ENCODE results near the gene IRF6. TPM values are rescaled to one million over a fixed set of nuclear protein-coding genes. Genes with fewer than 3 reads are reported as not detected.

IRF6 gene
- polyA plus RNA-seq, 1 of the 3 experiments (the other 2 are of a cell fraction), result 0.94 TPM

GRCh38 chr1:209768354-209768774, 37.6 kb downstream of the IRF6 start:
- WGBS (ENCODE audit: low lambda C conversion rate), result 75% methylated on average over 6 of the region's 9 CpGs
- peak overlapping the region; percentile 90 to 100 for H3K27ac ChIP-seq (ENCODE audit: low read depth in 2 of 2, low read length in 1 of 2)

DNA sequence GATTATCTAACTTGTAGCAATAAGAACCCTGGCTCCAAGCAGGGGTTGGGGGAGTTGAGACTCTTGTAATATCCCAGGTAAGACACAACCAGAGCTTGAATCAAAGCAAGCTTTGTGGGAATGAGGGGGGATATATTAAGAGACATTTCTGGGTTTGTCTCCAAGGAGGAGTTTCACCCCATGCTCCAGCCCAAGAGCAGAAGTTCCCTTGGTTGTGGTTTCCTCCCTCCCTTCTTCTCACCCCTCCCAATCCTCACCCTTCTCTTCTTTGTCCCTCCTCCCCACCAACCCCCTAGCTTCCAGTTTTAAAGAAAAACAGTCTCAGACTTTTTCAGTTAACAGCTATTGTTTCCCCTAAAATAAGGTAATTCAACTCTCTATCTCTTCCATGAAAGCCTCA, 38.2 kb downstream of the IRF6 start:
- Histone ChIP-seq H3K9me3 (no peaks in the 10 kb centered on the region), H4K20me1 (ENCODE audit: insufficient read depth) (no peaks in the 10 kb centered on the region), H3K9me2 (no peaks in the 10 kb centered on the region), H3F3A (replicated peaks; ENCODE audit: insufficient read depth) (peaks cover 30% of the 10 kb centered on the region), H3K27me3 (ENCODE audit: insufficient read depth) (no peaks in the 10 kb centered on the region), H2AFZ (ENCODE audit: low read depth) (no peak overlapping the region; the same call in 1 of the 2 replicates), H3K4me1 (ENCODE audit: control insufficient read depth in 1 of 2, insufficient read depth in 2 of 2, low read depth in 1 of 2, low read length in 1 of 2) (peaks cover 18 to 32% of the 10 kb centered on the region in 2 experiments), H3K79me2 (ENCODE audit: insufficient read depth) (no peaks in the 10 kb centered on the region), H3K4me3 (ENCODE audit: low read depth in 2 of 2, low read length in 1 of 2) (no peak overlapping the region), H3K27ac (ENCODE audit: low read depth in 2 of 2, low read length in 1 of 2) (peak overlapping the region; percentile 90 to 100; a peak in 3 of 4 replicates), H3K9ac (no peak overlapping the region), H3K4me2 (peak overlapping the region; percentile 64; the same call in 1 of the 2 replicates), H3K36me3 (replicated peaks in 1 of 2; ENCODE audit: control insufficient read depth in 1 of 2, insufficient read depth in 2 of 2, low read length in 1 of 2) (no peaks in the 10 kb centered on the region)
- ChIA-PET POLR2A (no interaction called here), CTCF (interaction anchor here (1.0 kb wide), 1 partner anchor 56 kb away, joined by 3 read pairs; no protein-coding TSS in a partner anchor)
- DNase-seq, result no peak
- TF ChIP-seq RAD21 (IDR thresholded peaks at IDR 0.05; ENCODE audit: low read length) (no peak), USF1 (IDR thresholded peaks at IDR 0.05; ENCODE audit: borderline replicate concordance, low read depth) (no peak), FOXM1 (IDR thresholded peaks at IDR 0.05; ENCODE audit: low read depth) (no peak), GATA2 (CRISPR knock-in tag; IDR thresholded peaks at IDR 0.05) (no peak), EP300 (IDR thresholded peaks at IDR 0.05; ENCODE audit: borderline replicate concordance in 1 of 2, low read depth in 1 of 2, low read length in 1 of 2) (no peak), RFX5 (IDR thresholded peaks at IDR 0.05; ENCODE audit: low read length) (no peak), ELF1 (IDR thresholded peaks at IDR 0.05) (no peak), JUND (IDR thresholded peaks at IDR 0.05) (no peak), TCF12 (IDR thresholded peaks at IDR 0.05) (no peak), NFIC (IDR thresholded peaks at IDR 0.05; ENCODE audit: borderline replicate concordance) (no peak), PBX3 (IDR thresholded peaks at IDR 0.05) (no peak), RXRA (IDR thresholded peaks at IDR 0.05; ENCODE audit: borderline replicate concordance, low read depth) (no peak), FOSL2 (IDR thresholded peaks at IDR 0.05; ENCODE audit: borderline replicate concordance, low read depth) (no peak), SIN3A (IDR thresholded peaks at IDR 0.05; ENCODE audit: borderline replicate concordance, low read depth, low read length) (no peak)

More at GRCh38 chr1:209768354-209768774, 37.6 kb downstream of the IRF6 start:
- Histone ChIP-seq H2AFZ (ENCODE audit: low read depth) (no peak overlapping the region; the same call in none of the 2 replicates), H3K9me3 (no peaks in the 10 kb centered on the region), H3K9me2 (no peaks in the 10 kb centered on the region), H3K4me2 (peak overlapping the region; percentile 64; the same call in 1 of the 2 replicates), H3K79me2 (ENCODE audit: insufficient read depth) (no peaks in the 10 kb centered on the region), H3K4me1 (ENCODE audit: control insufficient read depth in 1 of 2, insufficient read depth in 2 of 2, low read depth in 1 of 2, low read length in 1 of 2) (peaks cover 18 to 32% of the 10 kb centered on the region in 2 experiments), H3K4me3 (ENCODE audit: low read depth in 2 of 2, low read length in 1 of 2) (no peak overlapping the region), H4K20me1 (ENCODE audit: insufficient read depth) (no peaks in the 10 kb centered on the region), H3F3A (replicated peaks; ENCODE audit: insufficient read depth) (peaks cover 34% of the 10 kb centered on the region), H3K27me3 (ENCODE audit: insufficient read depth) (no peaks in the 10 kb centered on the region), H3K9ac (peak overlapping the region; percentile 61; the same call in 1 of the 2 replicates), H3K36me3 (replicated peaks in 1 of 2; ENCODE audit: control insufficient read depth in 1 of 2, insufficient read depth in 2 of 2, low read length in 1 of 2) (no peaks in the 10 kb centered on the region)
- no peak for DNase-seq
- ChIA-PET POLR2A (no interaction called here), CTCF (interaction anchor here (1.0 to 1.1 kb wide), 3 partner anchors 10 to 55 kb away, joined by 3 to 4 read pairs (median 3); no protein-coding TSS in a partner anchor)
- TF ChIP-seq MAX (IDR thresholded peaks at IDR 0.05; ENCODE audit: low read depth) (no peak), TEAD4 (IDR thresholded peaks at IDR 0.05; ENCODE audit: borderline replicate concordance, insufficient read depth) (no peak), TCF12 (IDR thresholded peaks at IDR 0.05) (no peak), GATA2 (CRISPR knock-in tag; IDR thresholded peaks at IDR 0.05) (no peak), EP300 (IDR thresholded peaks at IDR 0.05; ENCODE audit: borderline replicate concordance in 1 of 2, low read depth in 1 of 2, low read length in 1 of 2) (no peak), PBX3 (IDR thresholded peaks at IDR 0.05) (no peak), MEF2A (IDR thresholded peaks at IDR 0.05; ENCODE audit: borderline replicate concordance, low read depth) (no peak), TAF1 (IDR thresholded peaks at IDR 0.05; ENCODE audit: borderline replicate concordance, low read depth, low read length) (no peak), IRF3 (IDR thresholded peaks at IDR 0.05; ENCODE audit: low read depth, low read length) (no peak), EZH2phosphoT487 (IDR thresholded peaks at IDR 0.05; ENCODE audit: borderline replicate concordance, low read depth) (no peak)
- TF ChIP-seq, protein P1, sequence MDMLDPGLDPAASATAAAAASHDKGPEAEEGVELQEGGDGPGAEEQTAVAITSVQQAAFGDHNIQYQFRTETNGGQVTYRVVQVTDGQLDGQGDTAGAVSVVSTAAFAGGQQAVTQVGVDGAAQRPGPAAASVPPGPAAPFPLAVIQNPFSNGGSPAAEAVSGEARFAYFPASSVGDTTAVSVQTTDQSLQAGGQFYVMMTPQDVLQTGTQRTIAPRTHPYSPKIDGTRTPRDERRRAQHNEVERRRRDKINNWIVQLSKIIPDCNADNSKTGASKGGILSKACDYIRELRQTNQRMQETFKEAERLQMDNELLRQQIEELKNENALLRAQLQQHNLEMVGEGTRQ (IDR thresholded peaks at IDR 0.05; ENCODE audit: borderline replicate concordance, low read depth, low read length), result no peak
